HepG2 (cell line): ENCODE measurements around the gene PLB1. TPM values are rescaled to one million over a fixed set of nuclear protein-coding genes. Genes with fewer than 3 reads are reported as not detected.

Source experiments
- ATAC-seq: fragments of 200-7000 bp; cut with Tn5 transposase; 3 replicates; pipeline ENCODE4 v1.9.1; 2020; ENCODE audit warnings: mild to moderate bottlenecking, moderate library complexity
- BruUV-seq: library from RNA; stranded (reverse); fragments of 400-500 nt; replicated peaks from 2 replicates; lab custom pipeline; 2021; lab: Mats Ljungman, UMichigan
- CTCF ChIA-PET: fragments of 300-600 bp; formaldehyde crosslinking; extraction: SDS; loops from one replicate; lab custom pipeline; 2021; ENCODE audit warnings: low total read pairs, inconsistent platforms, low intra/inter-chr PET ratio; lab: Yijun Ruan, JAX
- POLR2A ChIA-PET: fragments of 350-600 bp; sonication (Branson Sonifier 250); formaldehyde crosslinking; loops from one replicate; lab custom pipeline; 2020; ENCODE audit warnings: antibody characterized with exemption, inconsistent platforms; lab: Yijun Ruan, JAX
- DNase-seq: peaks from one replicate; pipeline ENCODE4 v3.0.0-alpha.2; 2015; ENCODE audit warnings: low spot score
- FAIRE-seq: peaks from 3 replicates; lab custom pipeline; 2011; peaks lifted over from hg19 to GRCh38; lab: Jason Lieb, UNC
- H2AFZ ChIP-seq: one replicate; pipeline ENCODE4 v1.6.1; 2011; ENCODE audit warnings: low read length, inconsistent platforms
- H3K27ac ChIP-seq: fragments of 300-600 bp; 3 replicates; pipeline ENCODE4 v1.8.0; 2011; ENCODE audit warnings: mixed run types, mild to moderate bottlenecking, mixed read lengths, low read length, inconsistent platforms; ENCODE audit not compliant: insufficient read depth; ENCODE audit errors: extremely low read length
- H3K27me3 ChIP-seq, 2 experiments: fragments of 200-600 bp in 1 of 2; 2 replicates in 1 of 2; 3 replicates in 1 of 2; pipeline versions ENCODE4 v1.6.0 to v1.8.0; 2011; ENCODE audit warnings: low read length in 2 of 2, mild to moderate bottlenecking in 2 of 2, moderate library complexity in 2 of 2, inconsistent platforms in 1 of 2; ENCODE audit not compliant: insufficient read depth in 2 of 2, control insufficient read depth in 1 of 2
- H3K36me3 ChIP-seq, 2 experiments: fragments of 200-600 bp in 1 of 2; replicated peaks in 1 of 2; 2 replicates in 1 of 2; 3 replicates in 1 of 2; pipeline versions ENCODE4 v1.5.1 to v1.8.0; 2011; ENCODE audit warnings: low read length in 2 of 2, inconsistent platforms in 1 of 2; ENCODE audit not compliant: insufficient read depth in 2 of 2, control insufficient read depth in 1 of 2
- H3K4me1 ChIP-seq: 2 replicates; pipeline ENCODE4 v1.5.1; 2012; ENCODE audit warnings: low read length, inconsistent platforms; ENCODE audit not compliant: insufficient read depth
- H3K4me2 ChIP-seq: 2 replicates; pipeline ENCODE4 v1.6.0; 2011; ENCODE audit warnings: low read depth, low read length, inconsistent platforms
- H3K4me3 ChIP-seq, 3 experiments: fragments of 200-600 bp in 1 of 3; sonication (generic), shearing (Covaris generic) in 1 of 3; replicated peaks in 1 of 3; 2 replicates each; pipeline ENCODE4 v1.5.1; 2011 to 2016; ENCODE audit warnings: low read length in 3 of 3, inconsistent platforms in 2 of 3, low read depth in 2 of 3, mild to moderate bottlenecking in 2 of 3, control low read depth in 1 of 3, mixed read lengths in 1 of 3; ENCODE audit not compliant: insufficient read depth in 1 of 3
- H3K79me2 ChIP-seq: one replicate; pipeline ENCODE4 v1.6.1; 2011; ENCODE audit warnings: low read length, inconsistent platforms; ENCODE audit not compliant: insufficient read depth
- H3K9ac ChIP-seq: 2 replicates; pipeline ENCODE4 v1.6.0; 2011; ENCODE audit warnings: mild to moderate bottlenecking, low read depth, low read length, inconsistent platforms; ENCODE audit not compliant: insufficient read depth
- H3K9me3 ChIP-seq: 2 replicates; pipeline ENCODE4 v1.5.1; 2012; ENCODE audit warnings: mild to moderate bottlenecking, low read length
- H4K20me1 ChIP-seq: 2 replicates; pipeline ENCODE4 v1.6.0; 2011; ENCODE audit warnings: inconsistent platforms, mild to moderate bottlenecking, low read length, moderate library complexity; ENCODE audit not compliant: insufficient read depth
- GLI4 ChIP-seq: sonication (generic); formaldehyde crosslinking; IDR thresholded peaks from 2 replicates; pipeline ENCODE4 v1.5.1; 2020; ENCODE audit warnings: missing genetic modification reagents, mild to moderate bottlenecking, moderate library complexity, borderline replicate concordance
- PHF20 ChIP-seq: sonication (generic); formaldehyde crosslinking; IDR thresholded peaks from 2 replicates; pipeline ENCODE4 v1.5.0; 2020; ENCODE audit warnings: mild to moderate bottlenecking, missing genetic modification reagents
- POGZ ChIP-seq: sonication (generic); formaldehyde crosslinking; IDR thresholded peaks from 2 replicates; pipeline ENCODE4 v1.4.0; 2020; ENCODE audit warnings: mild to moderate bottlenecking, missing genetic modification reagents
- POLR2G ChIP-seq: fragments of 200-400 bp; formaldehyde crosslinking; IDR thresholded peaks from 2 replicates; pipeline ENCODE4 v1.6.1; 2018; ENCODE audit warnings: mild to moderate bottlenecking, low read depth, low read length, moderate library complexity
- XRCC5 ChIP-seq: fragments of 200-400 bp; formaldehyde crosslinking; optimal IDR thresholded peaks from 2 replicates; pipeline ENCODE3; 2017; ENCODE audit warnings: mild to moderate bottlenecking, low read length
- ZNF747 ChIP-seq: sonication (generic); formaldehyde crosslinking; IDR thresholded peaks from 2 replicates; pipeline ENCODE4 v1.8.1; 2023; ENCODE audit warnings: missing genetic modification reagents, mild to moderate bottlenecking, borderline replicate concordance
- ZNF768 ChIP-seq: sonication (generic); formaldehyde crosslinking; IDR thresholded peaks from 2 replicates; pipeline ENCODE4 v1.4.0; 2020; ENCODE audit warnings: missing genetic modification reagents
- ZNF816 ChIP-seq: sonication (generic); formaldehyde crosslinking; IDR thresholded peaks from 2 replicates; pipeline ENCODE4 v1.8.0; 2022; ENCODE audit warnings: missing genetic modification reagents, mild to moderate bottlenecking, borderline replicate concordance
- WGBS: methylation state at CpG from one replicate; pipeline ENCODE4 v1.1.6; 2017; ENCODE audit warnings: low lambda C conversion rate; 5-methylcytosine and 5-hydroxymethylcytosine counted together
- in situ Hi-C: cut with HindIII; loops from 2 replicates; pipeline ENCODE4 v1.10.0; 2017; ENCODE audit warnings: low pct_unique_long_range_greater_than_20kb; ENCODE audit not compliant: extremely low pct_ligation_motif_present
- intact Hi-C: fragments of 100-400 bp; cut with micrococcal nuclease; formaldehyde crosslinking; loops from one replicate; pipeline ENCODE4 v1.10.0; 2022; ENCODE audit not compliant: unreplicated experiment
- polyA plus RNA-seq, 8 experiments: library from polyadenylated mRNA; depleted of rRNA in 3 of 8; stranded (reverse) in 7 of 8; unstranded in 1 of 8; fragments of >200 nt; fragmentation: Illumina TruSeq in 4 of 8; extraction: Trizol in 4 of 8; gene quantifications; 2 replicates each; pipeline versions ENCODE4 v1.2.1 to v1.2.3, GENCODE V29; 2011 to 2016; ENCODE audit warnings: low read depth in 4 of 8, missing spikeins in 1 of 8, mixed read lengths in 1 of 8; ENCODE audit not compliant: insufficient read depth in 1 of 8
- total RNA-seq, 5 experiments: library from RNA; depleted of rRNA; stranded (reverse); fragments of >200 nt; fragmentation: Illumina TruSeq; extraction: Trizol; gene quantifications; 2 replicates each; pipeline ENCODE4 v1.2.3, GENCODE V29; 2016; ENCODE audit warnings: low read depth in 1 of 5
- TF ChIP-seq, protein P1 (sequence below): sonication (generic); formaldehyde crosslinking; IDR thresholded peaks from 2 replicates; pipeline ENCODE4 v1.4.0; 2020; ENCODE audit warnings: mild to moderate bottlenecking, low read depth, missing genetic modification reagents
- TF ChIP-seq, protein P2 (sequence below): sonication (generic); formaldehyde crosslinking; IDR thresholded peaks from 2 replicates; pipeline ENCODE4 v1.5.0; 2020; ENCODE audit warnings: mild to moderate bottlenecking, missing genetic modification reagents, borderline replicate concordance

The PLB1 gene
- total and polyA plus RNA-seq, 2 of the 13 experiments (the other 11 are each of a cell fraction or from before 2014, with no cell fraction given), result 0.20 to 1.8 TPM

DNA sequence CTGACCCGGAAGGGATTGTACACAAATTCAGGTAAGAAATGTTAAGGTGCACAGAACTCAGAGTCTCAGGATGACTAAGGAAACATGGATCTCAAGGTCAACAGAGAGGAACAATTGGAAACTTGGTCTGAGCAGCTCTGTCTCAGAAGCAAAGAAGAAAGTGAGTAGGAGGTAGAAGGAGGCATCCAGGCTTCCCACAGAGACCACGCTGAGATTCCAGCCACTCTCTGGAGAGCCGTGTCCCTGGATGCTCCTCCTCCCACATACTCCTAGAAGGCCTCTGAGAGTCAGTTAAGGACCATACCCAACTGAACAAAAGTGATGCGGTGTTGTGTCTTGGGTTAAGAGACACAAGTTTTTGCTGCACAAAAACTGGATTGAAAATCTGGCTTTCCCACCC lies 8.6 kb upstream of the PLB1 start (continued):
- no peak for TF ChIP-seq POLR2G
- TF ChIP-seq ZNF768 (CRISPR knock-in tag), result no peak
- TF ChIP-seq, protein P1, sequence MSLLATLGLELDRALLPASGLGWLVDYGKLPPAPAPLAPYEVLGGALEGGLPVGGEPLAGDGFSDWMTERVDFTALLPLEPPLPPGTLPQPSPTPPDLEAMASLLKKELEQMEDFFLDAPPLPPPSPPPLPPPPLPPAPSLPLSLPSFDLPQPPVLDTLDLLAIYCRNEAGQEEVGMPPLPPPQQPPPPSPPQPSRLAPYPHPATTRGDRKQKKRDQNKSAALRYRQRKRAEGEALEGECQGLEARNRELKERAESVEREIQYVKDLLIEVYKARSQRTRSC (CRISPR knock-in tag), result no peak
- TF ChIP-seq ZNF816 (CRISPR knock-in tag), result no peak

DNA sequence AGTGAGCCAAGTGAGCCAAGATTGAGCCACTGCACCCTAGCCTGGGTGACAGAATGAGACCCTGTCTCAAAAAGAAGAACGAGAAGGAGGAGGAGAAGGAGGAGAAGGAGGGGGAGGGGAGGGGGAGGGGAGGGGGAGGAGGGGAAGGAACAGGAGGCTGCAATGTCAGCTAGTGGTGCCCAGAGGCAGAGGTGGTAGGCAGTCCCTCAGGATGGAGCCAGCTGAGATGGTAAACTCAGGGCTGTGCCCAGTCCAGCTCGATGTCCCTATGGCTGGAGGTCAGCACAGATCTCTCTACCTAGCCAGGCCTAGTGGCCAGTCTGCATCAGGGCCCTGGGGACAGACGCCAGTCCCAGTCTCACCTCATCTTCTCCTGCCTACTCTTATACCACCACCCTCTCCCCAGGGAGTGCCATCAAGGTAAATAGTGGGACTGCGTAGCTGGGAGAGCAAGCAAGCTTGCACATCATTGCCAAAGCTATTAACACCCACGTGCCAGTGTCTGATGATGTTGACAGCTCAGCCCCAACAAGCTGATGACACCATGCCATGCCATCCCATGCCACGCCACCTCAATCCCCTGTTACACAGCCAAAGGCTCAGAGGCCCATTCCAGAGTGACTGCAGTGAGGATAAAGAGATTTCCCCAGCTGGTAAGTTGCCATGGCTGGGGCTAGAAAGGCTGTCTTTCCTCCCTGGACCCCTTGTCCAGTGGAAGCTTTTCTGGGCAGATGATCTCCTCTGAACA lies 7.6 kb upstream of the PLB1 start:
- Histone ChIP-seq H3K27me3 (peaks cover 3 to 28% of the 10 kb centered on the region in 2 experiments; a peak in 3 of 5 replicates), H3K9me3 (no peaks in the 10 kb centered on the region), H3K36me3 (no peaks in the 10 kb centered on the region), H3K4me3 (no peak overlapping the region), H3K4me2 (no peak overlapping the region), H3K79me2 (no peaks in the 10 kb centered on the region), H3K4me1 (no peaks in the 10 kb centered on the region), H3K27ac (no peak overlapping the region), H4K20me1 (no peaks in the 10 kb centered on the region), H3K9ac (no peak overlapping the region), H2AFZ (no peak overlapping the region)
- ChIA-PET POLR2A (no interaction called here), CTCF (no interaction called here)
- FAIRE-seq (no peak), DNase-seq (no peak), ATAC-seq (no peak)
- intact Hi-C loops (no loop called here), in situ Hi-C loops (no loop called here)
- 25% methylated on average over 5 of the region's 6 CpGs for WGBS
- BruUV-seq, result no TSS peak
- TF ChIP-seq ZNF816 (CRISPR knock-in tag) (no peak), POGZ (CRISPR knock-in tag) (no peak), PHF20 (CRISPR knock-in tag) (no peak), GLI4 (no peak), ZNF747 (CRISPR knock-in tag) (no peak), XRCC5 (no peak)
- TF ChIP-seq, protein P2, sequence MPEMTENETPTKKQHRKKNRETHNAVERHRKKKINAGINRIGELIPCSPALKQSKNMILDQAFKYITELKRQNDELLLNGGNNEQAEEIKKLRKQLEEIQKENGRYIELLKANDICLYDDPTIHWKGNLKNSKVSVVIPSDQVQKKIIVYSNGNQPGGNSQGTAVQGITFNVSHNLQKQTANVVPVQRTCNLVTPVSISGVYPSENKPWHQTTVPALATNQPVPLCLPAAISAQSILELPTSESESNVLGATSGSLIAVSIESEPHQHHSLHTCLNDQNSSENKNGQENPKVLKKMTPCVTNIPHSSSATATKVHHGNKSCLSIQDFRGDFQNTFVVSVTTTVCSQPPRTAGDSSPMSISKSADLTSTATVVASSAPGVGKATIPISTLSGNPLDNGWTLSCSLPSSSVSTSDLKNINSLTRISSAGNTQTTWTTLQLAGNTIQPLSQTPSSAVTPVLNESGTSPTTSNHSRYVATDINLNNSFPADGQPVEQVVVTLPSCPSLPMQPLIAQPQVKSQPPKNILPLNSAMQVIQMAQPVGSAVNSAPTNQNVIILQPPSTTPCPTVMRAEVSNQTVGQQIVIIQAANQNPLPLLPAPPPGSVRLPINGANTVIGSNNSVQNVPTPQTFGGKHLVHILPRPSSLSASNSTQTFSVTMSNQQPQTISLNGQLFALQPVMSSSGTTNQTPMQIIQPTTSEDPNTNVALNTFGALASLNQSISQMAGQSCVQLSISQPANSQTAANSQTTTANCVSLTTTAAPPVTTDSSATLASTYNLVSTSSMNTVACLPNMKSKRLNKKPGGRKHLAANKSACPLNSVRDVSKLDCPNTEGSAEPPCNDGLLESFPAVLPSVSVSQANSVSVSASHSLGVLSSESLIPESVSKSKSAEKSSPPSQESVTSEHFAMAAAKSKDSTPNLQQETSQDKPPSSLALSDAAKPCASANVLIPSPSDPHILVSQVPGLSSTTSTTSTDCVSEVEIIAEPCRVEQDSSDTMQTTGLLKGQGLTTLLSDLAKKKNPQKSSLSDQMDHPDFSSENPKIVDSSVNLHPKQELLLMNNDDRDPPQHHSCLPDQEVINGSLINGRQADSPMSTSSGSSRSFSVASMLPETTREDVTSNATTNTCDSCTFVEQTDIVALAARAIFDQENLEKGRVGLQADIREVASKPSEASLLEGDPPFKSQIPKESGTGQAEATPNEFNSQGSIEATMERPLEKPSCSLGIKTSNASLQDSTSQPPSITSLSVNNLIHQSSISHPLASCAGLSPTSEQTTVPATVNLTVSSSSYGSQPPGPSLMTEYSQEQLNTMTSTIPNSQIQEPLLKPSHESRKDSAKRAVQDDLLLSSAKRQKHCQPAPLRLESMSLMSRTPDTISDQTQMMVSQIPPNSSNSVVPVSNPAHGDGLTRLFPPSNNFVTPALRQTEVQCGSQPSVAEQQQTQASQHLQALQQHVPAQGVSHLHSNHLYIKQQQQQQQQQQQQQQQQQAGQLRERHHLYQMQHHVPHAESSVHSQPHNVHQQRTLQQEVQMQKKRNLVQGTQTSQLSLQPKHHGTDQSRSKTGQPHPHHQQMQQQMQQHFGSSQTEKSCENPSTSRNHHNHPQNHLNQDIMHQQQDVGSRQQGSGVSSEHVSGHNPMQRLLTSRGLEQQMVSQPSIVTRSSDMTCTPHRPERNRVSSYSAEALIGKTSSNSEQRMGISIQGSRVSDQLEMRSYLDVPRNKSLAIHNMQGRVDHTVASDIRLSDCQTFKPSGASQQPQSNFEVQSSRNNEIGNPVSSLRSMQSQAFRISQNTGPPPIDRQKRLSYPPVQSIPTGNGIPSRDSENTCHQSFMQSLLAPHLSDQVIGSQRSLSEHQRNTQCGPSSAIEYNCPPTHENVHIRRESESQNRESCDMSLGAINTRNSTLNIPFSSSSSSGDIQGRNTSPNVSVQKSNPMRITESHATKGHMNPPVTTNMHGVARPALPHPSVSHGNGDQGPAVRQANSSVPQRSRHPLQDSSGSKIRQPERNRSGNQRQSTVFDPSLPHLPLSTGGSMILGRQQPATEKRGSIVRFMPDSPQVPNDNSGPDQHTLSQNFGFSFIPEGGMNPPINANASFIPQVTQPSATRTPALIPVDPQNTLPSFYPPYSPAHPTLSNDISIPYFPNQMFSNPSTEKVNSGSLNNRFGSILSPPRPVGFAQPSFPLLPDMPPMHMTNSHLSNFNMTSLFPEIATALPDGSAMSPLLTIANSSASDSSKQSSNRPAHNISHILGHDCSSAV (CRISPR knock-in tag), result no peak
